Fibroblast of skin of scalp (primary cell): ENCODE data around the gene MUC12.
"Not testable (repeated sequence)": the region's sequence is repeated elsewhere in the genome, so short reads cannot be mapped to it uniquely, and the experiment has no call there.

ENCODE experiments used
- DNase-seq: peaks from one replicate; pipeline ENCODE4 v3.0.0-alpha.2; 2013

MUC12 gene

DNA sequence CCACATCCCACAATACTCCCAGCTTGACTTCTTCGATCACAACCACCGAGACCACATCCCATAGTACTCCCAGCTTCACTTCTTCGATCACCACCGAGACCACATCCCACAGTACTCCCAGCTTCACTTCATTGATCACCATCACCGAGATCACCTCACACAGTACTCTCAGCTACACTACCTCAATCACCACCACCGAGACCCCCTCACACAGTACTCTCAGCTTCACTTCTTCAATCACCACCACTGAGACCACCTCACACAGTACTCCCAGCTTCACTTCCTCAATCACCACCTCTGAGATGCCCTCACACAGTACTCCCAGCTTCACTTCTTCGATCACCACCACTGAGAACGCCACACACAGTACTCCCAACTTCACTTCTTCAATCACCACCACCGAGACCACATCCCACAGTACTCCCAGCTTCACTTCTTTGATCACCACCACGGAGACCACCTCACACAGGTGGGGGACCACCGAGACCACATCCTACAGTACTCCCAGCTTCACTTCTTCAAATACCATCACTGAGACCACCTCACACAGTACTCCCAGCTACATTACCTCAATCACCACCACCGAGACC is 11.4 kb upstream of the MUC12 start:
- no peak for DNase-seq

DNA sequence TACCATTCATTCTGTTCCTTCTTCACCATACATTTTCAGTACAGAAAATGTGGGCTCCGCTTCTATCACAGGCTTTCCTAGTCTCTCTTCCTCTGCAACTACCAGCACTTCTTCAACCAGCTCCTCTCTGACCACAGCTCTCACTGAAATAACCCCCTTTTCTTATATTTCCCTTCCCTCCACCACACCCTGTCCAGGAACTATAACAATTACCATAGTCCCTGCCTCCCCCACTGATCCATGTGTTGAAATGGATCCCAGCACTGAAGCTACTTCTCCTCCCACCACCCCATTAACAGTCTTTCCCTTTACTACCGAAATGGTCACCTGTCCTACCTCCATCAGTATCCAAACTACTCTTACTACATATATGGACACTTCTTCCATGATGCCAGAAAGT is 9.5 kb upstream of the MUC12 start:
- no peak for DNase-seq

DNA sequence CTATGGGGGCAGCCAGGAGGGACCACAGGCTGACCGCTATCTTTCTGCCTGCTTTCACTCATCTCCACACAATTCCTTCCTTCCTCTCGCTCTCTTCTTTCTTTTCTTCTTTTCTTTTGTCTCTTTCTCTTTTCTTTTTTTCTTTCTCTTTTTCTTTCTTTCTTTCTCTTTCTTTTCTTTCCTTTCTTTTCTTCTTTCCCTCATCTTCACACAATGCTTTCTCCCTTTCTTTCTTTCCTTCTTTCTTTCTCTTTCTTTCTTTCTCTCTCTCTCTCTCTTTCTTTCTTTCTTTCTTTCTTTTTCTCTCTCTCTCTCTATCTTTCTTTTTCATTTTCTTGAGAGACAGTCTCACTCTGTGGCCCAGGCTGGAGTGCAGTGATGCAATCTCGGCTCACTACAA is 6.8 kb upstream of the MUC12 start:
- no peak for DNase-seq

DNA sequence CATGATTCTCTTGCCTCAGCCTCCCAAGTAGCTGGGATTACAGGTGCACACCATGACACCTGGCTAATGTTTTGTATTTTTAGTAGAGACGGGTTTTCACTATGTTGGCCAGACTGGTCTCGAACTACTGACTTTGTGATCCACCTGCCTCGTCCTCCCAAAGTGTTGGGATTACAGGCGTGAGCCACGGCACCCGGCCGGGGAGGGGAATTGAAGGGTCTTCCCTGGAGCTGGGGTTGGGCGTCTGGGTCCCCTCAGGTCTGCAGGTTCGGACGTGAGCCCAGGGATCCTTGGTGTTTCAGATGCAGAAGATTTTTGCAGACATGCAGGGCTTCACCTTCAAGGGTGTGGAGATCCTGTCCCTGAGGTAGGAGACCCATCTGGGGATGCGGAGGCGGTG is 6.0 kb upstream of the MUC12 start:
- no peak for DNase-seq

DNA sequence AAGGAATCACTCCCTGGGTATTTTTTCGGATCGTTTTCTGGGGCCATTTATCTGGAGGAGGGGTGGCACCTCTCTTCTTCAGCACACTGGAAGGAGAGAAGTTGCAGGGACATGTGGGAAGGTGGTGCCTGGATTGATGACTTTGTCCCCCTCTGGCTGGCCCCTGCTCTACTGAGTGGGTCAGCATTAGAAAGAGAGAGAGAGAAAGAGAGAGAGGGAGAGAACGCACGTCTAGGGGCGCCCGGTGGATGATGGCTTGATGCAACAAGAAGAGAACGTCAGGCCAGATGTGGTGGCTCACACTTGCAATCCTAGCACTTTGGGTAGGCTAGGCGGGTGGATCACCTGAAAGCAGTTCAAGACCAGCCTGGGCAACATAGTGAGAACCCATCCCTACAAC is 5.5 kb upstream of the MUC12 start:
- no peak for DNase-seq

DNA sequence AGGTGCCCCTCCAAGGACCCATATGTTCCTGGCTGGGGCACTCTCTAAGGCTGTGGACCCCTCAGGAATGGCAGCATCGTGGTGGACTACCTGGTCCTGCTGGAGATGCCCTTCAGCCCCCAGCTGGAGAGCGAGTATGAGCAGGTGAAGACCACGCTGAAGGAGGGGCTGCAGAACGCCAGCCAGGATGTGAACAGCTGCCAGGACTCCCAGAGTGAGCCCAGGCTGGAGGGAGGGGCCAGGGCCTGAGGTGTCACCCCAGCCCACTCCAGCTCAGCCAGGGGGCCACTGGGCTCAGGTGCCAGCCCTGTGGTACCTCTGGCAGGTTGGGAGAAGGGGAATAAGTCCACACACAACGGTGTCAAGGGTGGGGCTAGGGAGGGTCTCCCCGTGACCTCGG is 4.7 kb upstream of the MUC12 start:
- DNase-seq, result no peak

DNA sequence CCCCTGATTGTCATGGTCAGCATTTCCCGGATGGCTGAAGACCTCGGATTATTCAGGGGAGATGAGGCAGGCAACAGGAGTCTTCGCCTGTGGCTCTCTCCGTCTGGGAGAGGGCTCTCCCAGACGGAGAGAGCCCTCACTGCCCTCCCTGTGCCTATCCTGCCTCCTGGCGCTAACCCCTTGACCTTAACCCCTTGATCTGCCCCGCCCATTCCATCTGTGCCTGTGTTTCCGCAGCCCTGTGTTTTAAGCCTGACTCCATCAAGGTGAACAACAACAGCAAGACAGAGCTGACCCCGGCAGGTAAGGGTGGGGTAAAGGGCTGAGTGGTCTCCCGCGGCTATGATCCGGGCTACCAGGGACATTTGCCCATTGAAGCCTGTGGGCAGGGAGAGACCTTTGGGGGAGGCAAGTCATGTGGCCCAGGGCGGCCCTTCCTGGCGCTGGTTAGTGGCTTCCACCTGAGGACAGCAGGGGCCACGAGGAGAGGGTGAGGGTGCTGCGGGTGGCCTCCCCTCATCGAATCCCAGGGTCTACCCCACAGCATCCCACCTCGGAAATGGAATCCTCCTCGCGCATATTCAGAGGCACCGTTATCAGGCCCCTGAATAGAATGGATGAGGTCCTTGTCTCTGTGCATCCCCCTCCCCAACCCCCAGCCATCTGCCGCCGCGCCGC is 4.2 kb upstream of the MUC12 start:
- no peak for DNase-seq

DNA sequence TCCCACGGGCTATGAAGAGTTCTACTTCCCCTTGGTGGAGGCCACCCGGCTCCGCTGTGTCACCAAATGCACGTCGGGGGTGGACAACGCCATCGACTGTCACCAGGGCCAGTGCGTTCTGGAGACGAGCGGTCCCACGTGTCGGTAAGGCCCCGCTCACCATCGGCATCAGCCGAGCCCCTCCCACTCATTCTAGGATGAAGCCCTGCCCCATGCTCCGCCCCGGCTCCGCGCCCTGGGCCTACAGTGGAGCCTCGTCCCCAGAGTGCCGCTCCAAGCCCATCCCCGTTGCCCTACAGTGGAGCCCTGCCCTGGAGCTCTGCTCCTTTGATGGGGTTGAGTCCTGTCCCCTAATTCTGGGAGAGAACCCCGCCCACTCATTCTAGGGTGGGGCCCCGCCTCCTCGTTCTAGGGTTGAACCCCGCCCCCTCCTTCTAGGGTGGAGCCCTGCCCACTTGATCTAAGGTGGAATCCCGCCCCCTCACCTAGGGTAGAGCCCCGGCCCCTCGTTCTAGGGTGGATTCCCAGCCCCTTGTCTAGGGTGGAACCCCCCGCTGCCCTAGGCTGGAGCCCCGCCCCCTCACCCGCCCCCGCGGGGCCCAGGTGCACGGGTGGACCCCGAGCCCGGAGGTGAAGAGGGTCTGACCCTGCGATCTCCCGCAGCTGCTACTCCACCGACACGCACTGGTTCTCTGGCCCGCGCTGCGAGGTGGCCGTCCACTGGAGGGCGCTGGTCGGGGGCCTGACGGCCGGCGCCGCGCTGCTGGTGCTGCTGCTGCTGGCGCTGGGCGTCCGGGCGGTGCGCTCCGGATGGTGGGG is 3.4 kb upstream of the MUC12 start:
- DNase-seq, result peak; percentile 47

DNA sequence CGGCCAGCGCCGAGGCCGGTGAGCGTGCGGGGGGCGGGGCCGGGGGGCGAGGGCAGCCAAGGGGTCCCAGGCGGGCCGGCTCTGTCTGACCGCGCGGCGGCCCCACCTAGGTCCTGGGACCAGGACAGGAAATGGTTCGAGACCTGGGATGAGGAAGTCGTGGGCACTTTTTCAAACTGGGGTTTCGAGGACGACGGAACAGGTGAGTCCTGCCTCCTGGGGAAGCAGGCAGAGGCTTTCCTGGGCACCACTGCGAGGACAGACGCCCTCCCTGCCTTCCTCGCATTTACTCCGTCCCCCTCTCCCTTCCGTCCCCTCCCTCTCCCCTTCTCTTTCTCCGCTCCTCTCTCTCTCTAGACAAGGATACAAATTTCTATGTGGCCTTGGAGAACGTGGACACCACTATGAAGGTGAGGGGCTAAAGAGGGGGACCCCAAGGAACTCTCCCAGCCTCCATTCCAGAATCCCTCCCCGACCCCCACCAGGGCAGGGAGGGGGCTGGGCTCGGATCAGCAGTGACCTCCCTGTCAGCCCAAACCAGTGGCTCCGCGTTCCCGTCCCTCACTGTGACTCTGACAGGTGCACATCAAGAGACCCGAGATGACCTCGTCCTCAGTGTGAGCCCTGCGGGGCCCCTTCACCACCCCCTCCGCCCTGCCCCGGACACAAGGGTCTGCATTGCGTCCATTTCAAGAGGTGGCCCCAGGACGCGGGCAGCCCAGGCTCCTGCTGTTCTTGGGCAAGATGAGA is 2.6 kb upstream of the MUC12 start:
- DNase-seq, result no peak

DNA sequence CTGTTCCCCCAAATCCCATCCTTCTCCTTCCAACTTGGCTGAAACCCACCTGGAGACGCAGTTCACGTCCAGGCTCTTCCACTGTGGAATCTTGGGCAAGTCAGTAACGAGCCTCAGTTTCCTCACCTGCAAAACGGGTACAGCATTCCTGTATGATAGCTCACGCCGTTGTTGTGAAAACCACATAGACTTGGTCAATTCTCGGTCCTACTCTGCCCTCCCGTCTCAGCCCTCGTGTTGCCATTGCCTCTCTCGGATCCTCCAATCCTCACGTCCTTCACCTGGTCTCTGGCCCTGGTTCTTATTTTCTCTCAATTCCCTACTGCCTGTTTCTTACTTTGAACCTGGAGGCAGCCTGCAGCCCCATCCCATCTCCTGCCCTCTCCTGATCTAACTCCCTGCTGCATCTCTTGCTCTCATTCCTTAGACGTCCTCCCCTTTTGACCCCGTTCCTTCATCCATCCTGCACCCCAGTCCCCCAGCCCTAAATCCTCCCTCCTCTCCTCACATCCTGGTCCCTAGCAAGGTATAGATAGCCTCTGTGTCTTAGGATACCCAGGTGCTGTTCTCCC is 2.0 kb upstream of the MUC12 start:
- DNase-seq, result no peak

DNA sequence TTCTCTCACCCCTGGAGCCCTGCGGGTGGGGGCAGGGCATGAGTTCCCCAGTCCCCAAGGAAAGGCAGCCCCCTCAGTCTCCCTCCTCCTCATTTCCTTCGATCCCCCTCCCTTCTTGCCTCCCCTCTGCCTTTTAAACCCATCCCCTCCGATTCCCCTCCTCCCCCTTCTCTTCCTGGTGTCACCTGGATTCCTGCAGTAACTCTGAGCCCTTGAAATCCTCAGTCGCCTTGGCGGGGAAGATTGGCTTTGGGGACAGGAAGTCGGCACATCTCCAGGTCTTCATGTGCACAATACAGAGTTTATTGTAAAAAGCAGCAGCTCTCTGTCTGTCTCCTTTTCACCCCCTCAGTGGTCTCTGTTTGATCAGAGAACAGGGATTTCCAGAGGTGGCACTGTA is 1.3 kb upstream of the MUC12 start:
- no peak for DNase-seq

DNA sequence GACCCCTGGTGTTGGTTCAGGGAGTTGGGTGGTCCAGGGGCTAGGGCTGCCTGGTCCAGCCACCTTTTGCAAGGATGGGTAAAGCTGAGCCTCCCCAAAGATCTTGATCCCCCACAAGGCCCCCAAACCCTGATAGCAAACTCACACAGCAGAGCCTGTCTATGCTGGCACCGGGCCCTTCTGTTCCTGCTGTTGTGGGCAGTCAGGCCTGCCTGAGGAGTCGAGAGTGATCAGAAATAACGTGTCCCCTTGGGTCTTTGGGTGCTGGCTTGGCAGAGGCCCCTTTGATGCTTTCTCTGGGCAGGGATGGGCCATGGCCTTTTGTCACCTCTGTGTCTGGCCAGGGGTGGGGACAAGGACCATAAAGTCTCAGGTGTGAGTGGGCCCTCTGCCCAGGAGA is 715 bp upstream of the MUC12 start:
- DNase-seq, result no peak

DNA sequence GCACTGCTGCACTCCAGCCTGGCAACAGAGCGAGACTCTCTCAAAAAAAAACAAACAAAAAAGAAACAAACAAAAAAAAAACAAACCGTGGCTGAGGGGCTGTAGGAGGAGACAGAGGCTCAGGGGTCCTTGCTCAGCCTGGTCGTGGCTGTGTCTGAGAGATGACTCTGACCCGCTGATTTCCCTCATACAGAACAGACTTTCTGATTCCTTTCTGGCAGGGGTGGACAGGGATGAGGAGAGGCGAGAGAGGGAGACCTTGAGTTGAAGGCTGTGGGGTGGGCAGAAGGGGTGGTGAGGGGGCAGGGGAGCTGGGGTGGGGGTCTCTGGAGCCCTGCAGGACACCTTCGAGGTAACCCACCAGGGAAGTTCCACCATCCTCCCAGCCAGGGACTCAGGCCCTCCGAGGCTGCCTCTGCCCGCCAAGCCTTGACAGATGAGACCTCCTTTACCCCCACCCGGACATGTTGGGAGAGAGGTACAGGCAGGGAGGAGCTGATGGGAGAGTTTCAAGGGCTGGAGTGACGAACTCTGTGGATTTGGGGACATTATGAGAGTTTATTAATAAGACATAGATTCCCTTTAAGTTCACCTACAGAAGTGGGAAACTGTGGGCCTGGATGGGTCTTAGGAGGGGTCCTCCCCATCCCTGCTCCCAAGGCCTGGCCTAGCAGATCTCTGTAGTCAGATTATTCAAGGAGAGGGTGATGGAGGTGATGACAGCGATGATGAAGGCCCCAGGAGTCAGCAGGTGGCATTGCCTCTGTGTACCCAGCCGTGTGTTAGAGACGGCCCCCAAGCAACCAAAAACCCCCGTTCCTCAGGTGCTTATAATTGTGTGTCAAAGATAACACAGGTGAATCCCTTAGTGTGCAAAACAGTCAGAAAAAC is 2.0 kb downstream of the MUC12 start:
- DNase-seq, result no peak

DNA sequence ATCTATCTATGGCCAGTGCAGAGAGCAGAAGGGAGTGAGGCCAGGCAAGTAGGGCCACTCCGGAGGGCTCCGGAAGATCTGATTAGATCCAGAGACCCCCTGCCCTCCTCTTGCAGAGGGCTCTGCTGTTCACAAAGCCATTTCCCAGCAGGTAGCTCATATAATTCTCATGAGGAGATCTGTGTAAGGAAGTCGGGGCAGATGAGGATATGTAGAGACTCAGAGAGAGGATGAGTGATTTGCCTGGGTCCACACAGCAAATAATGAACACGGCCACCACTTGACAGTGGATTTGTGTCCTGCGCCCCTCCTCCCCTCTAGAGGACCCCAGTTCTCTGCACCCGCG is 2.6 kb downstream of the MUC12 start:
- DNase-seq, result no peak

DNA sequence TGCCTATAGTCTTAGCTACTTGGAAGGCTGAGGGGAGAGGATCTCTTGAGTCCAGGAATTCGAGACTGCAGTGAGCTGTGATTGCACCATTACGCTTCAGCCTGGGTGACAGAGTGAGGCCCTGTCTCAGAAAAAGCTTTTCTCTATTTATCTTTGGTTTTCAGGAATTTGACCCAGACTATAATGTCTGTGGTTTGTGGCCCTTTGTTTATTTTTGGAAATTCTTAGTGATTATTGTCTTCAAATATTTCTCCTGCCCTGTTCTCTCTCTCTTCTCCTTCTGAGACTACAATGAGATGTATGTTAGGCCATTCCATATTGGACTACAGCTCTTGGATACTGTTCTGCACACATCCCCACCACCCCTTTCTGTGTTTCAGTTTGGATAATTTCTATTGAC is 4.7 kb downstream of the MUC12 start:
- DNase-seq, result peak; percentile 37

DNA sequence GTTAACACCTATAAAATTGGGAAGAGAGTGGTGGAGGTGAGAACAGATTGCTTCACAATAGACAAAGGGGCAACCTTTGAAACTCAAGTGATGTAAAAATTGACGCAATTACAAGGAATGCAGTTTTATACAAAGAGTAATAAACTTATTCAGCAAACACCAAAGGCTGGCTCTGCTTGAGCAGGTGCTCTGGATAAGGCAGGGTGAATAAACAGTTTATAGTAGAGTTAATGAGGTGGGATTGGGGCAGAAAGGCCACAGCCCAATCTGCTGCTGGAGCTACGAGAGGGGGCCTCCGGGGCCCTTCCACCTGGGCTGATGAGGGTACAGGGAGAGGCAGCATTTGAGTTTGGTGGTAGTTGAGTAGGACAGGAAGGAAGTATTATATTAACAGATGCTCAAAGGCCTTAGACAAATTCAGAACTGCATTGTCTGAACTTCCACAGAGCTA is 6.0 kb downstream of the MUC12 start:
- no peak for DNase-seq

DNA sequence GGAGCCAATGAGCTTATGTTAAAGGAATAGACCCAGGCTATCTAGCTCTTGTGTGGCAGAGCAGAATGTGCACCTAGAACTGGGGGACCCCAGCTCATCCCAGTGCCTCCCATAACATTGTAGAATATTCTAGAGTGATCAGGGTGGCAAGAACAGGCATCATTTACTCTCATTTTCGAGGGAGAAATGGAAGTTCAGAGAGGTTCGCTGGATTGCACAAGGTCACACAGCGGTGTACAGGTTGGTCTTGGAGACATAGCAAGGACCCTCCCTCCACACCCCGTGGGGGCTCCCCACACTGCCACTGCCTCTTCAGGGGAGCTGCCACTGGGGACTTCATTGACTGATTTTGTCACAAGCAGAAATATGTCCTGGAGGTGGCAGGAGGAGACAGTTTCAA is 8.9 kb downstream of the MUC12 start:
- DNase-seq, result no peak

DNA sequence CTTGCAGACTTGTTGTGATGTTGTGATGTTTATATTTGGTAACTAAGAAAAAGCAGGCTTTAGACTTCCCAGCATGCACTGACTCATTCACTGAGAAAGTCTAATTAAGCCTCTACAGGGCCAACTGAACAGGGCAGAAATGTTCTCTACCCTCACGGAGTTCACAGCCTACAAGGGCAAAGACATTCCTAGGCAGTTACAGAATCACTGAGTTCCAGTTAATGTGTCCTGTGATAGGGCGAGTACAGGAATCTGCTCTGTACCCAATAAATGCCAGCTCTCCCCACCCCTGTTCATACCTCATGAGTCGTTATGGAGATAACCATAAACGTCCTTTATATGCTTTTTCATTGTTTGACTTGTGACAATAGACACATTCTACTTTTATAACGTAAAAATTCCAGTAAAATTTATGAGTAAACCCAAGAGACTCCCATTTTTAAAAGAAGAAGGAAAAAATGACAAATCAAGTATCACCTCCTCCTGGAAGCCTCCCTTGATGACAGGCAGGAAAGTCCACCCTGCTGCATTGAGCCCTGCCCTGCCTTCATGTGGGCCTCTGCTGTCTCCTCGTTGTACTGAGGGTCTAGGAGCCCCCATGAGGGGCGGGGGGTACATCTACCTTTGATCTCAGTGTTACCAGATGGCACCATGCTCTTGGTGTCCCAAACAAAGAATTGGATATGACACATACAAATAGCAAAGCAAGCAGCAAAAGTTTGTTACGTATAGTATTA is 14.3 kb downstream of the MUC12 start:
- peak; percentile 22 for DNase-seq

DNA sequence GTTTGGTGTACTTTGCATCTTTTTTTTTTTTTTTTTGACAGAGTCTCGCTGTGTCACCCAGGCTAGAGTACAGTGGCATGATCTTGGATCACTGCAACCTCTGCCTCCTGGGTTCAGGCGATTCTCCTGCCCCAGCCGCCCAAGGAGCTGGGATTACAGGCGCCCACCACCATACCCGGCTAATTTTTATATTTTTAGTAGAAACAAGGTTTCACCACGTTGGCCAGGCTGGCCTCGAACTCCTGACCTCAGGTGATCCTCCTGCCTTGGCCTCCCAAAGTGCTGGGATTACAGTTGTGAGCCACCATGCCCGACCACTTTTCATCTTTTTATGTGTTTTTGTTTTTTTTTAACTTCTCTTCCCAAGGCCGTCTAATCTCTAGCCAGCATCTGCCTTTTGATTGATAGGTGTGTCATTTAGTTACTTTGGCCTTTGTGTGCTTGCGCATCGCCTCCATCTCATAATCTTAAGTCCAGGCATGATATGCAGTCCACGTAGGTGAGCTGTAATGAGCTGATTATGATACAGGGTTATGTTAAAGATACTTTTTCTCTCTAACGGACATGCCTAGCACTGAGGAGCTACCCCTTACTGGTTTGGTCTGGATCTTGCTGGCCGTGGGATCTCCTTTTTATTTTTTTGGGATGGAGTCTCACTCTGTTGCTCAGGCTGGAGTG is 15.0 kb downstream of the MUC12 start:
- DNase-seq, result not testable (repeated sequence)

DNA sequence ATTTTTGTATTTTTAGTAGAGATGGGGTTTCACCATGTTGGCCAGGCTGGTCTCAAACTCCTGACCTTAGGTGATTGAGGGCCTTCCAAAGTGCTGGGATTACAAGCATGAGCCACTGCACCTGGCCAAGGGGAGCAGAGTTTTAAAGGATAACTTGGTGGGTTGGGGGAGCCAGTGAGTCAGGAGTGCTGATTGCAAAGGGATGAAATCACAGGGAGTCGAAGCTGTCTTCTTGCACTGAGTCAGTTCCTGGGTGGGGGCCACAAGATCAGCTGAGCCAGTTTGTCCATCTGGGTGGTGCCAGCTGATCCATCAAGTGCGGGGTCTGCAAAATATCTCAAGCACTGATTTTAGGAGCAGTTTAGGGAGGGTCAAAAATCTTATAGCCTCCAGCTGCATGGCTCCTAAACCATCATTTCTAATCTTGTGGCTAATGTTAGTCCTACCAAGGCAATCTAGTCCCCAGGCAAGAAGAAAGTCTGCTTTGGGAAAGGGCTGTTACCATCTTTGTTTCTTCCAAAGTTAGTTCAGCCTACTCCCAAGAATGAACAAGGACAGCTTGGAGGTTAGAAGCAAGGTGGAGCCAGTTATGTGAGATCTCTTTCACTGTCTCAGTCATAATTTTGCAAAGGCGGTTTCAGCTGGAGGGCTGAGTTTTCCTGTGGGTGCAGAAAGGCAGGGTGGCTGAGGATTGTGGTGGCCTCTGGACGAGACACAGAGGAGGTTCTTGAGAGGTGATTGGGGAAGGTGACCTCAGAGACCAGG is 15.8 kb downstream of the MUC12 start:
- DNase-seq, result not testable (repeated sequence)
